HEK293 (cell line): ENCODE data around the gene SMARCA2.

Experiments used
- CTCF ChIA-PET: fragments of 350-600 bp; formaldehyde crosslinking; extraction: SDS; loops from one replicate; lab custom pipeline; 2021; ENCODE audit warnings: antibody characterized with exemption; lab: Yijun Ruan, JAX
- POLR2A ChIA-PET: fragments of 300-600 bp; formaldehyde crosslinking; extraction: SDS; loops from one replicate; lab custom pipeline; 2020; ENCODE audit warnings: antibody characterized with exemption, inconsistent platforms; lab: Yijun Ruan, JAX
- H3K27ac ChIP-seq: fragments of 200-500 bp; sonication (Bioruptor generic); 2 replicates; pipeline ENCODE4 v1.5.1; 2014; ENCODE audit warnings: low read depth, low read length, control low read depth, inconsistent platforms; ENCODE audit errors: extremely low read depth
- H3K36me3 ChIP-seq, 2 experiments: fragments of 200-500 bp in 1 of 2; sonication (Bioruptor generic) in 1 of 2; 1 replicate in 1 of 2; 2 replicates in 1 of 2; pipeline ENCODE4 v1.5.1; 2014 to 2017; ENCODE audit warnings: inconsistent platforms in 2 of 2, low read length in 2 of 2; ENCODE audit not compliant: control insufficient read depth in 2 of 2, insufficient read depth in 1 of 2
- H3K4me1 ChIP-seq: fragments of 200-500 bp; sonication (Bioruptor generic); 2 replicates; pipeline ENCODE4 v1.5.1; 2014; ENCODE audit warnings: mild to moderate bottlenecking, low read length, inconsistent platforms; ENCODE audit not compliant: control insufficient read depth, insufficient read depth
- H3K4me3 ChIP-seq: 2 replicates; pipeline ENCODE4 v1.5.1; 2011; ENCODE audit warnings: low read depth, mild to moderate bottlenecking, control low read depth, low read length, moderate library complexity
- H3K9me3 ChIP-seq: fragments of 200-500 bp; sonication (Bioruptor generic); 2 replicates; pipeline ENCODE4 v1.5.1; 2014; ENCODE audit warnings: low read depth, low read length, inconsistent platforms; ENCODE audit not compliant: control insufficient read depth, insufficient read depth
- FEZF1 ChIP-seq: fragments of 450-650 bp; formaldehyde crosslinking; IDR thresholded peaks from 2 replicates; pipeline ENCODE4 v1.5.1; 2016; ENCODE audit warnings: missing biosample characterization, missing genetic modification characterization
- KLF1 ChIP-seq: fragments of 450-650 bp; formaldehyde crosslinking; IDR thresholded peaks from 2 replicates; pipeline ENCODE4 v1.5.1; 2016; ENCODE audit warnings: missing biosample characterization, missing genetic modification characterization
- MZF1 ChIP-seq: fragments of 450-650 bp; formaldehyde crosslinking; IDR thresholded peaks from 2 replicates; pipeline ENCODE4 v1.5.1; 2017; ENCODE audit warnings: missing biosample characterization, missing genetic modification characterization, borderline replicate concordance
- PATZ1 ChIP-seq: fragments of 450-650 bp; formaldehyde crosslinking; IDR thresholded peaks from 2 replicates; pipeline ENCODE4 v1.5.1; 2016; ENCODE audit warnings: missing biosample characterization, missing genetic modification characterization
- ZBTB10 ChIP-seq: fragments of 450-650 bp; formaldehyde crosslinking; IDR thresholded peaks from 2 replicates; pipeline ENCODE4 v1.5.1; 2016; ENCODE audit warnings: missing biosample characterization, missing genetic modification characterization
- ZBTB7A ChIP-seq: fragments of 450-650 bp; formaldehyde crosslinking; IDR thresholded peaks from 2 replicates; pipeline ENCODE4 v1.5.1; 2016; ENCODE audit warnings: low read depth, missing biosample characterization, missing genetic modification characterization
- ZFP41 ChIP-seq: fragments of 450-650 bp; formaldehyde crosslinking; IDR thresholded peaks from 2 replicates; pipeline ENCODE4 v1.5.1; 2016; ENCODE audit warnings: missing biosample characterization, missing genetic modification characterization, borderline replicate concordance
- ZFP69B ChIP-seq: fragments of 450-650 bp; formaldehyde crosslinking; IDR thresholded peaks from 2 replicates; pipeline ENCODE4 v1.5.1; 2016; ENCODE audit warnings: missing biosample characterization, missing genetic modification characterization
- ZNF2 ChIP-seq: fragments of 450-650 bp; formaldehyde crosslinking; IDR thresholded peaks from 2 replicates; pipeline ENCODE4 v1.5.1; 2016; ENCODE audit warnings: missing biosample characterization, missing genetic modification characterization
- ZNF292 ChIP-seq: fragments of 450-650 bp; formaldehyde crosslinking; IDR thresholded peaks from 2 replicates; pipeline ENCODE4 v1.5.1; 2016; ENCODE audit warnings: low read depth, missing biosample characterization, missing genetic modification characterization, borderline replicate concordance
- ZNF391 ChIP-seq: fragments of 450-650 bp; formaldehyde crosslinking; IDR thresholded peaks from 2 replicates; pipeline ENCODE4 v1.5.1; 2016; ENCODE audit warnings: low read depth, missing biosample characterization, missing genetic modification characterization, borderline replicate concordance
- ZNF394 ChIP-seq: fragments of 450-650 bp; formaldehyde crosslinking; IDR thresholded peaks from 2 replicates; pipeline ENCODE4 v1.5.1; 2016; ENCODE audit warnings: missing biosample characterization, missing genetic modification characterization, mild to moderate bottlenecking, moderate library complexity, borderline replicate concordance
- ZNF571 ChIP-seq: fragments of 450-650 bp; formaldehyde crosslinking; IDR thresholded peaks from 2 replicates; pipeline ENCODE4 v1.5.0; 2017; ENCODE audit warnings: missing biosample characterization, missing genetic modification characterization
- ZNF626 ChIP-seq: fragments of 450-650 bp; sonication (Bioruptor Pico); formaldehyde crosslinking; IDR thresholded peaks from 2 replicates; pipeline ENCODE4 v1.5.1; 2018; ENCODE audit warnings: missing biosample characterization, missing genetic modification characterization, inconsistent platforms
- ZNF654 ChIP-seq: fragments of 450-650 bp; formaldehyde crosslinking; IDR thresholded peaks from 2 replicates; pipeline ENCODE4 v1.5.1; 2016; ENCODE audit warnings: low read depth, missing biosample characterization, missing genetic modification characterization
- ZNF785 ChIP-seq: fragments of 450-650 bp; formaldehyde crosslinking; IDR thresholded peaks from 2 replicates; pipeline ENCODE4 v1.5.1; 2016; ENCODE audit warnings: missing biosample characterization, missing genetic modification characterization
- ZNF791 ChIP-seq: fragments of 450-650 bp; formaldehyde crosslinking; IDR thresholded peaks from 2 replicates; pipeline ENCODE4 v1.5.1; 2016; ENCODE audit warnings: missing biosample characterization, missing genetic modification characterization
- ZSCAN30 ChIP-seq: fragments of 450-650 bp; IDR thresholded peaks from 2 replicates; pipeline ENCODE4 v1.5.1; 2018; ENCODE audit warnings: missing biosample characterization, mild to moderate bottlenecking, missing genetic modification characterization, moderate library complexity
- TF ChIP-seq, protein P1 (sequence below): fragments of 450-650 bp; formaldehyde crosslinking; IDR thresholded peaks from 2 replicates; pipeline ENCODE4 v1.5.1; 2016; ENCODE audit warnings: missing biosample characterization, missing genetic modification characterization
- TF ChIP-seq, protein P2 (sequence below): fragments of 450-650 bp; formaldehyde crosslinking; conservative IDR thresholded peaks from 2 replicates; pipeline ENCODE4 v1.5.1; 2016; ENCODE audit warnings: low read depth, missing biosample characterization, missing genetic modification characterization
- TF ChIP-seq, protein P3 (sequence below): fragments of 450-650 bp; formaldehyde crosslinking; IDR thresholded peaks from 2 replicates; pipeline ENCODE4 v1.5.1; 2017; ENCODE audit warnings: missing biosample characterization, missing genetic modification characterization

Gene SMARCA2

DNA sequence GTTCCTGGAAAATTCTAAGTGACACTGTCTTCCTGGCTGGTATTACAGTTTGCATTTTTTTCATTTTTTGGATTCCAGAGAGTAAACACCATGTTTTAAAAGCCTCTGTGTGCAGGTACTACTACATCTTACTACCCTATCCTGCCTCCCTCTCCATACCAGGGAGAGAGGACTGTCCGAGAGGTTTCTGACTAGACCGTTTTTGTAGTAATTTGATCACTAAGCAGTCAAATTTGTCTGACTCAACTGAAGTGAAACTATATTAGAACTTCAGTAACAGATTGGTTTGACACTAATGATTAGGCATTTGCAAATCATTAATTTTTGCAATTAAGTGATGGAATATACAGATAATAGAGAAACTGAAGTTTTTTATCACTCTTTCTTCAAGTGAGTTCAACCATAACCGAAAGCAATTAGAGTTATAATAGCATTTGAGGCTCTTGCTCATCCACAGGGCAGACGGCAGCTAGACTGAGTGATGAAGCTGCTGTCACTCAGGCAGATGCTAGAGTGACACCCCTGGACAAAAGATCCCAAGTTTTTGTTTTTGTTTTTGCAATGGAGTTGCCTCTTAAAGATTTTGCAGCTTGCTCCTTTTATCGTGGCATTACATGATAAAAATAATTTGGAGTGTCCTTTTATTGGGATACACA, 44.3 kb downstream of the SMARCA2 start (continued):
- no peak for TF ChIP-seq ZSCAN30 (tag by site-specific recombination)
- no peak for TF ChIP-seq MZF1
- no peak for TF ChIP-seq ZNF654 (tag by site-specific recombination)
- no peak for TF ChIP-seq ZFP41 (tag by site-specific recombination)
- TF ChIP-seq ZNF2 (tag by site-specific recombination) = no peak
- TF ChIP-seq ZNF391 = no peak
- TF ChIP-seq ZNF791 = no peak

- TF ChIP-seq KLF1 (tag by site-specific recombination) (no peak), ZFP69B (tag by site-specific recombination) (no peak), ZBTB7A (tag by site-specific recombination) (no peak), ZBTB10 (no peak), ZNF571 (no peak), ZNF292 (tag by site-specific recombination) (no peak), PATZ1 (no peak), FEZF1 (tag by site-specific recombination) (no peak), ZNF394 (tag by site-specific recombination) (no peak), ZNF785 (tag by site-specific recombination) (no peak), ZNF626 (tag by site-specific recombination) (no peak)
- TF ChIP-seq, protein P1, sequence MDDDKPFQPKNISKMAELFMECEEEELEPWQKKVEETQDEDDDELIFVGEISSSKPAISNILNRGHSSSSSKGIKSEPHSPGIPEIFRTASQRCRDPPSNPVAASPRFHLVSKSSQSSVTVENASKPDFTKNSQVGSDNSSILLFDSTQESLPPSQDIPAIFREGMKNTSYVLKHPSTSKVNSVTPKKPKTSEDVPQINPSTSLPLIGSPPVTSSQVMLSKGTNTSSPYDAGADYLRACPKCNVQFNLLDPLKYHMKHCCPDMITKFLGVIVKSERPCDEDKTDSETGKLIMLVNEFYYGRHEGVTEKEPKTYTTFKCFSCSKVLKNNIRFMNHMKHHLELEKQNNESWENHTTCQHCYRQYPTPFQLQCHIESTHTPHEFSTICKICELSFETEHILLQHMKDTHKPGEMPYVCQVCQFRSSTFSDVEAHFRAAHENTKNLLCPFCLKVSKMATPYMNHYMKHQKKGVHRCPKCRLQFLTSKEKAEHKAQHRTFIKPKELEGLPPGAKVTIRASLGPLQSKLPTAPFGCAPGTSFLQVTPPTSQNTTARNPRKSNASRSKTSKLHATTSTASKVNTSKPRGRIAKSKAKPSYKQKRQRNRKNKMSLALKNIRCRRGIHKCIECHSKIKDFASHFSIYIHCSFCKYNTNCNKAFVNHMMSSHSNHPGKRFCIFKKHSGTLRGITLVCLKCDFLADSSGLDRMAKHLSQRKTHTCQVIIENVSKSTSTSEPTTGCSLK (tag by site-specific recombination) = no peak
- TF ChIP-seq, protein P2, sequence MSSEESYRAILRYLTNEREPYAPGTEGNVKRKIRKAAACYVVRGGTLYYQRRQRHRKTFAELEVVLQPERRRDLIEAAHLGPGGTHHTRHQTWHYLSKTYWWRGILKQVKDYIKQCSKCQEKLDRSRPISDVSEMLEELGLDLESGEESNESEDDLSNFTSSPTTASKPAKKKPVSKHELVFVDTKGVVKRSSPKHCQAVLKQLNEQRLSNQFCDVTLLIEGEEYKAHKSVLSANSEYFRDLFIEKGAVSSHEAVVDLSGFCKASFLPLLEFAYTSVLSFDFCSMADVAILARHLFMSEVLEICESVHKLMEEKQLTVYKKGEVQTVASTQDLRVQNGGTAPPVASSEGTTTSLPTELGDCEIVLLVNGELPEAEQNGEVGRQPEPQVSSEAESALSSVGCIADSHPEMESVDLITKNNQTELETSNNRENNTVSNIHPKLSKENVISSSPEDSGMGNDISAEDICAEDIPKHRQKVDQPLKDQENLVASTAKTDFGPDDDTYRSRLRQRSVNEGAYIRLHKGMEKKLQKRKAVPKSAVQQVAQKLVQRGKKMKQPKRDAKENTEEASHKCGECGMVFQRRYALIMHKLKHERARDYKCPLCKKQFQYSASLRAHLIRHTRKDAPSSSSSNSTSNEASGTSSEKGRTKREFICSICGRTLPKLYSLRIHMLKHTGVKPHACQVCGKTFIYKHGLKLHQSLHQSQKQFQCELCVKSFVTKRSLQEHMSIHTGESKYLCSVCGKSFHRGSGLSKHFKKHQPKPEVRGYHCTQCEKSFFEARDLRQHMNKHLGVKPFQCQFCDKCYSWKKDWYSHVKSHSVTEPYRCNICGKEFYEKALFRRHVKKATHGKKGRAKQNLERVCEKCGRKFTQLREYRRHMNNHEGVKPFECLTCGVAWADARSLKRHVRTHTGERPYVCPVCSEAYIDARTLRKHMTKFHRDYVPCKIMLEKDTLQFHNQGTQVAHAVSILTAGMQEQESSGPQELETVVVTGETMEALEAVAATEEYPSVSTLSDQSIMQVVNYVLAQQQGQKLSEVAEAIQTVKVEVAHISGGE (tag by site-specific recombination) = no peak
- TF ChIP-seq, protein P3, sequence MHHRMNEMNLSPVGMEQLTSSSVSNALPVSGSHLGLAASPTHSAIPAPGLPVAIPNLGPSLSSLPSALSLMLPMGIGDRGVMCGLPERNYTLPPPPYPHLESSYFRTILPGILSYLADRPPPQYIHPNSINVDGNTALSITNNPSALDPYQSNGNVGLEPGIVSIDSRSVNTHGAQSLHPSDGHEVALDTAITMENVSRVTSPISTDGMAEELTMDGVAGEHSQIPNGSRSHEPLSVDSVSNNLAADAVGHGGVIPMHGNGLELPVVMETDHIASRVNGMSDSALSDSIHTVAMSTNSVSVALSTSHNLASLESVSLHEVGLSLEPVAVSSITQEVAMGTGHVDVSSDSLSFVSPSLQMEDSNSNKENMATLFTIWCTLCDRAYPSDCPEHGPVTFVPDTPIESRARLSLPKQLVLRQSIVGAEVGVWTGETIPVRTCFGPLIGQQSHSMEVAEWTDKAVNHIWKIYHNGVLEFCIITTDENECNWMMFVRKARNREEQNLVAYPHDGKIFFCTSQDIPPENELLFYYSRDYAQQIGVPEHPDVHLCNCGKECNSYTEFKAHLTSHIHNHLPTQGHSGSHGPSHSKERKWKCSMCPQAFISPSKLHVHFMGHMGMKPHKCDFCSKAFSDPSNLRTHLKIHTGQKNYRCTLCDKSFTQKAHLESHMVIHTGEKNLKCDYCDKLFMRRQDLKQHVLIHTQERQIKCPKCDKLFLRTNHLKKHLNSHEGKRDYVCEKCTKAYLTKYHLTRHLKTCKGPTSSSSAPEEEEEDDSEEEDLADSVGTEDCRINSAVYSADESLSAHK (tag by site-specific recombination) = no peak
- ChIA-PET CTCF (interaction anchor here (0.5 kb wide), 1 partner anchor 45 kb away, joined by 3 read pairs; no protein-coding TSS in a partner anchor), POLR2A (no interaction called here)
- Histone ChIP-seq H3K4me3 (no peak overlapping the region), H3K27ac (no peak overlapping the region), H3K9me3 (no peaks in the 10 kb centered on the region), H3K36me3 (peaks cover 0 to 44% of the 10 kb centered on the region in 2 experiments; a peak in 2 of 3 replicates), H3K4me1 (no peaks in the 10 kb centered on the region)
Observed at GRCh38 chr9:2060424-2060823, 45.3 kb downstream of the SMARCA2 start.
